Urinary bladder (tissue), 4 donors: Measurements from ENCODE around the gene TXNRD3. TPM values are rescaled to one million over a fixed set of nuclear protein-coding genes. Genes with fewer than 3 reads are reported as not detected.

Experiments used
- DNase-seq: peaks from one replicate; pipeline ENCODE4 v3.0.0-alpha.2; 2015; ENCODE audit errors: extremely low spot score
- H3K27ac ChIP-seq: one replicate; pipeline ENCODE4 v1.5.1; 2013; ENCODE audit warnings: low read depth, mild to moderate bottlenecking, moderate library complexity
- H3K36me3 ChIP-seq: one replicate; pipeline ENCODE4 v1.6.1; 2013; ENCODE audit warnings: mild to moderate bottlenecking, moderate library complexity; ENCODE audit not compliant: insufficient read depth
- H3K4me1 ChIP-seq: one replicate; pipeline ENCODE4 v1.6.1; 2013; ENCODE audit warnings: mild to moderate bottlenecking, moderate library complexity; ENCODE audit not compliant: insufficient read depth
- H3K4me3 ChIP-seq: one replicate; pipeline ENCODE4 v1.5.1; 2013; ENCODE audit warnings: low read depth, low read length
- WGBS: extraction: QIAGEN DNeasy Blood & Tissue Kit; methylation state at CpG from one replicate; pipeline ENCODE4 v1.1.7; 2013; 5-methylcytosine and 5-hydroxymethylcytosine counted together
- polyA plus RNA-seq: library from polyadenylated mRNA; stranded (reverse); fragments of 200-250 nt; gene quantifications from one replicate; pipeline ENCODE4 v1.2.3, GENCODE V29; 2013
- total RNA-seq: library from RNA; depleted of rRNA; stranded (reverse); fragments of >200 nt; gene quantifications from one replicate; pipeline ENCODE4 v1.2.3, GENCODE V29; 2014
- donor health status: healthy with polysubstance abuse.
- donor health status: healthy.

TXNRD3 gene
- total and polyA plus RNA-seq, 2 donors, result 7.2 to 17.8 TPM

- 80% methylated on average over 11 of the region's 11 CpGs for WGBS
- Histone ChIP-seq H3K4me3 (no peak overlapping the region), H3K36me3 (no peaks in the 10 kb centered on the region), H3K27ac (no peak overlapping the region), H3K4me1 (no peaks in the 10 kb centered on the region)
- DNase-seq, result no peak
These were observed 25.1 kb upstream of the TXNRD3 start for GRCh38 chr3:126679831-126680666.

- no peak for DNase-seq
- 3% methylated on average over 20 of the region's 20 CpGs for WGBS
- no peaks in the 10 kb centered on the region for H3K36me3 ChIP-seq
- H3K27ac ChIP-seq, result no peak overlapping the region
- no peaks in the 10 kb centered on the region for H3K4me1 ChIP-seq
- H3K4me3 ChIP-seq, result no peak overlapping the region
These were observed 24.4 kb upstream of the TXNRD3 start for GRCh38 chr3:126679318-126679751.

- 27% methylated on average over 30 of the region's 30 CpGs for WGBS
- no peaks in the 10 kb centered on the region for H3K36me3 ChIP-seq
- H3K27ac ChIP-seq, result no peak overlapping the region
- H3K4me1 ChIP-seq, result no peaks in the 10 kb centered on the region
- no peak for DNase-seq
- H3K4me3 ChIP-seq, result no peak overlapping the region
These were observed 23.9 kb upstream of the TXNRD3 start for GRCh38 chr3:126678693-126679317.

- H3K36me3 ChIP-seq, result no peaks in the 10 kb centered on the region
- H3K4me1 ChIP-seq, result no peaks in the 10 kb centered on the region
- no peak overlapping the region for H3K4me3 ChIP-seq
- no peak overlapping the region for H3K27ac ChIP-seq
- DNase-seq, result no peak
- 72% methylated on average over 13 of the region's 13 CpGs for WGBS
These were observed 23.1 kb upstream of the TXNRD3 start for GRCh38 chr3:126677862-126678503.

GRCh38 chr3:126676919-126677705 lies 22.2 kb upstream of the TXNRD3 start:
- no peak overlapping the region for H3K4me3 ChIP-seq
- no peak for DNase-seq
- H3K27ac ChIP-seq, result no peak overlapping the region
- 75% methylated on average over 7 of the region's 7 CpGs for WGBS
- no peaks in the 10 kb centered on the region for H3K36me3 ChIP-seq
- no peaks in the 10 kb centered on the region for H3K4me1 ChIP-seq

GRCh38 chr3:126672741-126673140 lies 17.8 kb upstream of the TXNRD3 start:
- DNase-seq, result no peak
- 88% methylated on average over 6 of the region's 6 CpGs for WGBS
- no peak overlapping the region for H3K27ac ChIP-seq
- no peaks in the 10 kb centered on the region for H3K36me3 ChIP-seq
- H3K4me1 ChIP-seq, result no peaks in the 10 kb centered on the region
- H3K4me3 ChIP-seq, result no peak overlapping the region

GRCh38 chr3:126672340-126672739 lies 17.4 kb upstream of the TXNRD3 start:
- DNase-seq, result no peak
- no peak overlapping the region for H3K27ac ChIP-seq
- WGBS, result 87% methylated on average over 7 of the region's 7 CpGs
- no peaks in the 10 kb centered on the region for H3K36me3 ChIP-seq
- no peaks in the 10 kb centered on the region for H3K4me1 ChIP-seq
- H3K4me3 ChIP-seq, result no peak overlapping the region

- no peak overlapping the region for H3K27ac ChIP-seq
- H3K4me1 ChIP-seq, result no peaks in the 10 kb centered on the region
- no peaks in the 10 kb centered on the region for H3K36me3 ChIP-seq
- H3K4me3 ChIP-seq, result no peak overlapping the region
- 45% methylated on average over 1 of the region's 1 CpG for WGBS
- no peak for DNase-seq
These were observed 16.6 kb upstream of the TXNRD3 start for GRCh38 chr3:126671521-126671920.

- 86% methylated on average over 13 of the region's 13 CpGs for WGBS
- no peak overlapping the region for H3K27ac ChIP-seq
- no peaks in the 10 kb centered on the region for H3K36me3 ChIP-seq
- H3K4me1 ChIP-seq, result no peaks in the 10 kb centered on the region
- no peak for DNase-seq
- no peak overlapping the region for H3K4me3 ChIP-seq
These were observed 13.8 kb upstream of the TXNRD3 start for GRCh38 chr3:126668450-126669401.

- no peak overlapping the region for H3K27ac ChIP-seq
- no peaks in the 10 kb centered on the region for H3K4me1 ChIP-seq
- no peak overlapping the region for H3K4me3 ChIP-seq
- WGBS, result 88% methylated on average over 15 of the region's 15 CpGs
- H3K36me3 ChIP-seq, result no peaks in the 10 kb centered on the region
- DNase-seq, result no peak
These were observed 12.9 kb upstream of the TXNRD3 start for GRCh38 chr3:126667631-126668449.

- H3K27ac ChIP-seq, result no peak overlapping the region
- no peaks in the 10 kb centered on the region for H3K4me1 ChIP-seq
- no peak overlapping the region for H3K4me3 ChIP-seq
- 88% methylated on average over 15 of the region's 15 CpGs for WGBS
- DNase-seq, result no peak
- H3K36me3 ChIP-seq, result no peaks in the 10 kb centered on the region
These were observed 12.0 kb upstream of the TXNRD3 start for GRCh38 chr3:126666658-126667528.
